NCI-H774 (cell line): ENCODE data around the gene TIGD4.
"Not testable (repeated sequence)": the region's sequence is repeated elsewhere in the genome, so short reads cannot be mapped to it uniquely, and the experiment has no call there.

Source experiments
- DNase-seq: peaks from one replicate; lab custom pipeline; 2025; lab: John Stamatoyannopoulos, UW

The TIGD4 gene

GRCh38 chr4:152780267-152780778, 793 bp upstream of the TIGD4 start:
- DNase-seq, result no peak

GRCh38 chr4:152778656-152779512, 646 bp downstream of the TIGD4 start:
- DNase-seq, result no peak

- no peak for DNase-seq
These were observed 2.0 kb downstream of the TIGD4 start for GRCh38 chr4:152777488-152777887.

- no peak for DNase-seq
These were observed 3.2 kb downstream of the TIGD4 start for GRCh38 chr4:152776352-152776751.

GRCh38 chr4:152773953-152774352, 5.6 kb downstream of the TIGD4 start:
- DNase-seq, result no peak

- no peak for DNase-seq
These were observed 6.2 kb downstream of the TIGD4 start for GRCh38 chr4:152773339-152773738.

GRCh38 chr4:152771741-152772533, 7.6 kb downstream of the TIGD4 start:
- DNase-seq, result no peak

DNA sequence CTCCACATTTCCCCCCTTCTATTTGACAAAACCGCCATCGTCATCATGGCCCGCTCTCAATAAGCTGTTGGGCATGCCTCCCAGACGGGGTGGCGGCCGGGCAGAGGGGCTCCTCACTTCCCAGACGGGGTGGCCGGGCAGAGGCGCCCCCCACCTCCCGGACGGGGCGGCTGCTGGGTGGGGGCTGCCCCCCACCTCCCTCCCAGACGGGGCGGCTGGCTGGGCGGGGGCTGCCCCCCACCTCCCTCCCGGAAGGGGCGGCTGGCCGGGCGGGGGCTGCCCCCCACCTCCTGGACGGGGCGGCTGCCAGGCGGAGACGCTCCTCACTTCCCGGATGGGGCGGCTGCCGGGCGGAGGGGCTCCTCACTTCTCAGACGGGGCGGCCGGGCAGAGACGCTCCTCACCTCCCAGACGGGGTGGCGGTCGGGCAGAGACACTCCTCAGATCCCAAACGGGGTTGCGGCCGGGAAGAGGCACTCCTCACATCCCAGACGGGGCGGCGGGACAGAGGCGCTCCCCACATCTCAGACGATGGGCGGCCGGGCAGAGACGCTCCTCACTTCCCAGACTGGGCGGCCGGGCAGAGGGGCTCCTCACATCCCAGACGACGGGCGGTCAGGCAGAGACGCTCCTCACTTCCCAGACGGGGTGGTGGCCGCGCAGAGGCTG, 14.3 kb downstream of the TIGD4 start:
- not testable (repeated sequence) for DNase-seq

GRCh38 chr4:152763796-152764195, 15.7 kb downstream of the TIGD4 start:
- DNase-seq, result no peak

DNA sequence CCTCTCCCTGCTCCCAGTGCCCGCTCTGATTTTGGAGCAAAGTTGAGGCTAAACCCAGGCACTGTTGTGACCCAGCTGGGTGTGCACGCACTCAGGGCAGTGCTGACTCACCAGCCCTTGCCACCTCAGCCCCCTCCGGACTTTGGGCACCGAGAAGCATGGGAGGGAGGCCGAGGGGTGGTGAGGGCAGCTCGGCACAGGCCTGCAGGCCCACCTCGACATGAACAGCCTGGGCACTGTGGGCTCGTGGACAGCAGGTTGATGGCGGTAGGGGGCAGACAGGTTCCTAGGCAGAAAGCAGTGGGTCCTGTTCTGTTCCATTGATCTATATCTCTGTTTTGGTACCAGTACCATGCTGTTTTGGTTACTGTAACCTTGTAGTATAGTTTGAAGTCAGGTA, 30.9 kb downstream of the TIGD4 start:
- DNase-seq, result no peak

DNA sequence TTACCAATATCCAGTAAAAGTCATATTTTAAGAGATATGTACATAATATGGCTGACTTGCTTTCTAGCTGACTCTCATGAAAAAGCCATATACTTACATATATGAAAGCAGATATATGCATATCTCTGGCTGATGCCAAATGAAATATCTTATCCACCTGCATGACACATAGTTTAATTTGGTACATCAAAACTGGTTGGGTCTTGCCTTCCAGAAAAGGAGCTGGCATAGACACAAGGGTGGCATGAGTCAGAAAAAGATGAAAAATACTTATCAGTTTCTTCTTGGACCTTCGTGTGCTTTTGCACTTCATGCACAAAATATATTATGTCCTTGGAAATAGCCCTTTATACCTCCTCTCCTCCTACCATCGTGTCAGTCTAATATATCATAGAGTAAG, 32.1 kb downstream of the TIGD4 start:
- no peak for DNase-seq

DNA sequence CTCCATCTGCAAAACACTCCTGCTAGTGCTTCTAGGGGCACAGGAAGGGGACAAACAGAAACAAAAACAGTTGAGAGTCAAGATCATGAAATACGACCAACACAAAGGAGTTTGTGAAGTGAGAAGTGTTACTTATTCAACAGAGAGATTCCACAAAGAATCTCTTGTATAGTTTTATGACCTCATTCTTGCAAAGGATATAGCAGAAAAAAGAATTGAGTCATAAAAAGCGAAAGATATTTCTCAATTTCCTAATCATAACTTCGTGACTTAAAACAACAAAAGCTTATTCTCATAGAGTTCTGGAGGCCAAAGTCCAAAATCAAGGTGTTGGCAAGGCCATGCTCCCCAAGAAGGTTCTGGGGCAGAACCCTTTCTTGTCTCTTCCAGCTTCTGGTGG, 40.7 kb downstream of the TIGD4 start:
- no peak for DNase-seq

GRCh38 chr4:152735906-152736305, 43.6 kb downstream of the TIGD4 start:
- no peak for DNase-seq

DNA sequence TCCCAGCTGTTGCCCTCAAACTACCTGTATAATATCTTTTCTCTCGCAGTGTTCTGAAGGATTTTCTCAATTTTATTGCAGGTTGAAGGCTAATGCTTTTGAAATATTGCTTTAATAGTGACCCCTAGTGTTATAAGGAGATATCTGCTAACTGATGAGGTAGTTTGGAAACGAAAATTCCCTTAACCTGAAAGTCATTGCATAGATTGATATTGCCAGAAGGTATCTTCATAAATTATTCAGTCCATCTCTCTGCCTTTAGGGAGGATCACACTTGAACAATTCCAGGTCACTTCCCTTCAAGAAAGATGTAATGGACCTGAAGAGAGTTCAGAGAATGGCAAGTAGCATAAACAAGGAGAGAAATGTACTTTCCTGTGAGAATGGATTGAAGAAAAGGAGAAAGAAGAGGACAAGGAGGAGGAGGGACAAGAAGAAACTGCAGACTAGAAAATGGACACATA, 44.1 kb downstream of the TIGD4 start:
- DNase-seq, result no peak

- no peak for DNase-seq
These were observed 44.9 kb downstream of the TIGD4 start for GRCh38 chr4:152734699-152735050.

- DNase-seq, result no peak
These were observed 45.4 kb downstream of the TIGD4 start for GRCh38 chr4:152734015-152734698.

DNA sequence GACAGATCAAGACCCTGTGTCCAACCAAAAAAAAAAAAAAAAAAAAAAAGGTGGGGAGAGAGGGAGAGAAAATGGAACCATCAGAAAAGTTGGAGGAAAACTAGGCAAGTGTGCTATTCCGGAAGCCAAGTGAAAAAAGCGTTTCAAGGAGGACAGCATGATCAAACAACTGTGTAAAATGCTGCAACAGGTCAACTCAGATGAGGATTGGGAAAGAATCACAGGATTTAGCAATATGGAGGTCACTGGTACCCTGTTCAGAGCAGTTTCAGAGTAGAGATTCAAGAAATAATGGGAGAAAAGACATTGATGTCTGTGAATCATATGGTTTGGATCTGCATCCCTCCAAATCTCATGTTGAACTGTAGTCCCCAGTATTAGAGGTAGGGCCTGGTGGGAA, 47.5 kb downstream of the TIGD4 start:
- no peak for DNase-seq

DNA sequence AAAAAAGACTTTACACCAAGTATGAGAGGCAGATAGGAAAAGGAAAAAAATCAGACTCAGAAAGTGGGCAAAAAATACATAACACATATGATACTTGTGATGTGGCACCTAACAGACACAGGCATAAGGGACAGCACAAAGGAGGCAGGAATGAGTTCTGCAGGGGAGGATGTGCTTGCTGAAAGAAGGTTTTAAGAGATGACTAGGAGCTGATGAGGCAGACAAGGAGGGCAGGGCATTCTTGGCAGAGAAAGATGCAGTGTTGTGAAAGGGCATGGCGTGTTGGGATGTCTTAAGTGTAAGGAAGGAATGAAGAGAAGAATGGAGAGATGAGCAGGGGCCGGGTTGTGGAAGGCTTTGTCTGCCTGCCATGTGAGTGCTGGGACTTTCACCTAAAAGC, 50.1 kb downstream of the TIGD4 start:
- no peak for DNase-seq

DNA sequence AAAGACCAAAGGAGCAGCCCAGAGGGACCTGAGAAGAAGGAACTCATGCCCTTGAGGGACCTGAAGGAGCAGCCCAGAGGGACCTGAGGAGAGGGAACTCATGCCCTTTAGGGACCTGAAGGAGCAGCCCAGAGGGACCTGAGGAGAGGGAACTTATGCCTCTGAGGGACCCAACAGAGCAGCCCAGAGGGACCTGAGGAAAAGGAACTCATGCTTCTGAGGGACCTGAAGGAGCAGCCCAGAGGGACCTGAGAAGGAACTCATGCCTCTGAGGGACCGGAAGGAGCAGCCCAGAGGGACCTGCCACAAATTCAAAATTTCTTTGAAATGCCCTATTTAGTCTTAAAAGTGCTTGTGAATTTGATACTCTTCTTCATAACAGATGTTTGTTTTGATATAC, 51.2 kb downstream of the TIGD4 start:
- no peak for DNase-seq

DNA sequence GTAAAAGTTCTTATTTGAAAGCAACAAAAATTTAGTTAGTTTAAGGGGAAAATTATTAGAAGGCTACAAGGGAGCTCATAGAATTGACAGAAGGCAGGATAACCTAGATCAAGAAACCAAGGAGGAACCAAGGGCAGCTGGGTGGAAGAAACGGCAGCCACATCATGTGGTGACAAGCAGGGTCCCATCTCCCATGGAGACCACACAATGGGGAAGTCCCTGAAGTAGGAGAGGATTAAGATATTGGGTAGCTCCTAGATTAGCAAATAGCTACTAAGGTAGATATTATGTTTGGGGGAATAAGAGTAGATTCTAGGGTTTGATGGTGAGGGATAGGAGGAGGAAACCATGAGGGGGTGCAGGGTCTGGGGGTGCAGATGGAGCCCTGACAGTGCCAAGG, 51.7 kb downstream of the TIGD4 start:
- DNase-seq, result no peak

- no peak for DNase-seq
These were observed 55.0 kb downstream of the TIGD4 start for GRCh38 chr4:152724494-152724893.

DNA sequence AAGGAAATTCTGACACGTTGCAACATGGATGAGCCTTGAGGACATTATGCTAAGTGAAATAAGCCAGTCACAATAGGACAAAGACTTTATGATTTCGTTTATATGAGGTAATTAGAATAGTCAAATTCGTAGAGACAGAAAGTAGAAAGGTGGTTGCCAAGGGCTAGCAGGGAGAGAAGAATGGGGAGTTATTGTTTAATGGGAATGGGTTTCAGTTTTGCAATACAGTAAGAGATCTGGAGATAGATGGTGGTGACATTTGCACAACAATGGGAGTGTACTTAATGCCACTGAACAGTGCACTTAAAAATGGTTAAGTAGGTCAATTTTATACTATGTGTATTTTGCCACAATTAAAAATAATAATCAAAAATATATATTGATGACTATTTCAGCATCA, 56.3 kb downstream of the TIGD4 start:
- DNase-seq, result no peak
